NT2/D1 (cell line): ENCODE results near the gene NDUFS4.

Experiments
- SUZ12 ChIP-seq: IDR thresholded peaks from 2 replicates; pipeline ENCODE4 v1.6.1; 2011; ENCODE audit not compliant: insufficient read length, insufficient read depth; ENCODE audit errors: extremely low read depth
- YY1 ChIP-seq: IDR thresholded peaks from 2 replicates; pipeline ENCODE4 v1.6.1; 2011; ENCODE audit not compliant: insufficient read length, insufficient read depth

- no peak for TF ChIP-seq YY1
- TF ChIP-seq SUZ12: no peak
Measured at GRCh38 chr5:53681079-53681478, 120.6 kb downstream of the NDUFS4 start.
